Panc1 (cell line): Measurements from ENCODE around the gene RPP14. TPM values are rescaled to one million over a fixed set of nuclear protein-coding genes. Genes with fewer than 3 reads are reported as not detected.
A peak's percentile ranks its signal among the peaks of the same experiment; 100 is the strongest.

Source experiments
- ATAC-seq: fragments of 200-7000 bp; cut with Tn5 transposase; 2 replicates; pipeline ENCODE4 v1.9.1; 2020; ENCODE audit warnings: mild to moderate bottlenecking, moderate library complexity
- BruUV-seq: library from RNA; stranded (reverse); fragments of 400-500 nt; replicated peaks from 2 replicates; lab custom pipeline; 2021; lab: Mats Ljungman, UMichigan
- CTCF ChIA-PET: fragments of 300-600 bp; sonication (Branson Sonifier 250); formaldehyde crosslinking; loops from one replicate; lab custom pipeline; 2022; ENCODE audit warnings: antibody characterized with exemption; lab: Charles Lee
- POLR2A ChIA-PET: fragments of 300-600 bp; sonication (Branson Sonifier 250); formaldehyde crosslinking; loops from one replicate; lab custom pipeline; 2022; ENCODE audit warnings: antibody characterized with exemption; lab: Charles Lee
- DNase-seq: peaks from one replicate; pipeline ENCODE4 v3.0.0-alpha.2; 2010; ENCODE audit warnings: low read depth, low spot score
- H3K27ac ChIP-seq: 2 replicates; pipeline ENCODE4 v1.5.1; 2011; ENCODE audit warnings: mild to moderate bottlenecking, low read length, inconsistent platforms
- H3K27me3 ChIP-seq: fragments of 200-500 bp; sonication (Bioruptor generic); 2 replicates; pipeline ENCODE4 v1.6.0; 2014; ENCODE audit warnings: low read length, inconsistent platforms; ENCODE audit not compliant: control insufficient read depth, insufficient read depth
- H3K36me3 ChIP-seq: fragments of 200-500 bp; sonication (Bioruptor generic); 2 replicates; pipeline ENCODE4 v1.5.1; 2014; ENCODE audit warnings: inconsistent platforms, mild to moderate bottlenecking, low read length, moderate library complexity; ENCODE audit not compliant: control insufficient read depth, insufficient read depth
- H3K4me1 ChIP-seq: 2 replicates; pipeline ENCODE4 v1.5.1; 2011; ENCODE audit warnings: inconsistent platforms, mild to moderate bottlenecking, low read length, moderate library complexity; ENCODE audit not compliant: control insufficient read depth, insufficient read depth
- H3K4me3 ChIP-seq, 2 experiments: 2 replicates each; pipeline ENCODE4 v1.5.1; 2011 to 2012; ENCODE audit warnings: low read depth in 2 of 2, low read length in 2 of 2, mild to moderate bottlenecking in 2 of 2, inconsistent platforms in 1 of 2, moderate library complexity in 1 of 2
- H3K9me3 ChIP-seq: fragments of 200-500 bp; sonication (Bioruptor generic); 2 replicates; pipeline ENCODE4 v1.5.1; 2014; ENCODE audit warnings: low read depth, mild to moderate bottlenecking, inconsistent platforms, low read length, moderate library complexity; ENCODE audit not compliant: control insufficient read depth, insufficient read depth
- POLR2AphosphoS5 ChIP-seq: IDR thresholded peaks from 2 replicates; pipeline ENCODE4 v1.6.1; 2012; ENCODE audit warnings: mild to moderate bottlenecking, low read depth, low read length, moderate library complexity
- SIN3A ChIP-seq: IDR thresholded peaks from 2 replicates; pipeline ENCODE4 v1.6.1; 2012; ENCODE audit warnings: low read depth, mild to moderate bottlenecking, low read length, moderate library complexity, borderline replicate concordance; ENCODE audit not compliant: insufficient read depth
- TCF7L2 ChIP-seq: IDR thresholded peaks from 2 replicates; pipeline ENCODE4 v1.6.1; 2011; ENCODE audit warnings: mild to moderate bottlenecking, low read depth, low read length, inconsistent platforms
- in situ Hi-C: cut with HindIII; loops from 2 replicates; pipeline ENCODE4 v1.10.0; 2016; ENCODE audit warnings: low sequenced_read_pairs, low pct_unique_long_range_greater_than_20kb
- intact Hi-C: fragments of 100-400 bp; cut with micrococcal nuclease; formaldehyde crosslinking; loops from one replicate; pipeline ENCODE4 v1.10.0; 2022; ENCODE audit not compliant: unreplicated experiment
- total RNA-seq: library from RNA; stranded (reverse); gene quantifications from one replicate; pipeline ENCODE4 v1.2.1, GENCODE V29; 2021; ENCODE audit not compliant: unreplicated experiment
- TF ChIP-seq, protein P1 (sequence below): fragments of 450-650 bp; IDR thresholded peaks from 2 replicates; pipeline ENCODE4 v1.5.1; 2017; ENCODE audit warnings: mild to moderate bottlenecking
- TF ChIP-seq, protein P2 (sequence below), 2 experiments: IDR thresholded peaks; 2 replicates each; pipeline ENCODE4 v1.6.1; 2011 to 2012; ENCODE audit warnings: low read depth in 2 of 2, control low read depth in 1 of 2, low read length in 1 of 2, mild to moderate bottlenecking in 1 of 2, moderate library complexity in 1 of 2; ENCODE audit not compliant: insufficient read depth in 1 of 2

RPP14 gene
- total RNA-seq, 1 experiment from 2014 or later: 16.4 TPM

DNA sequence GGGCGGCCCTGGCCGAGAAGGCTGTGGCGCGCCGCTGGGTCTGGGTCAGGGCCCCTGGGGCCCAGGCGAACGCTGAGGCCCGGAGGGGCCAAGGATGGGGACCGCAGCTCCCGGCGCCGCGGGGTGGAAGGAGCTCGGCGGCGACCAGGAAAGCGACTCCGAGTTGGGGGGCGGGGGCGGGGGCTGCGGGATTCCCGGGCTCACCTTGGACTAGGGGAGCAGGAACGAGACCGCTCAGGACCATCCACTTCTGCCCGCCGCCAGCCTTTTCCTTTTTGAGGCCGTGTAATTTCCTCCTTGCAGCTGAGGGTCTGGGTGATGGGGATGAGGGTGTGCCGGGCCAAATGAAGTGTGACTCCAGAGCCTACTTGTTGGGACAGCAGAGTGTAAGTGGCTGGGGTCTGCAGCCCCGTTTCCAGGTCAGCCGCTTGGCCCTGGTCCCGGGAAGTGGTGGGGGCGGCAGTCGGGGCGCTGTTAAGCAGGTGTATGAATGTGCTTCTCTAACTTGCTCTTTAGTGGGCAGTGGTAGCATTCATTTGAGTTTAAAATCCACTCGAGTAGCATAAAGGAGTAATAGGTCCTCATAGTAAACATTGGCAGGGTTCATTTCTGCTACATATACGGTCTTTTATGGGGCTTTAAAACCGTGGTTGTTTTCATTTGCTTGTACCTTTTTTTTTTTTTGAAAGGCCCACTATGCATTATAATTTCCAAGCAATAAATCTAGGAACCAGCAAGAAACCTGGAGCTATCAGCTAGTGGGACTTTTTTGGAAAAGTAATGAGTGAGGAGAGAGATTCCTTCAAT lies 27.4 kb downstream of the RPP14 start:
- TF ChIP-seq TCF7L2 (no peak), SIN3A (no peak), POLR2AphosphoS5 (no peak)
- TF ChIP-seq, protein P1, sequence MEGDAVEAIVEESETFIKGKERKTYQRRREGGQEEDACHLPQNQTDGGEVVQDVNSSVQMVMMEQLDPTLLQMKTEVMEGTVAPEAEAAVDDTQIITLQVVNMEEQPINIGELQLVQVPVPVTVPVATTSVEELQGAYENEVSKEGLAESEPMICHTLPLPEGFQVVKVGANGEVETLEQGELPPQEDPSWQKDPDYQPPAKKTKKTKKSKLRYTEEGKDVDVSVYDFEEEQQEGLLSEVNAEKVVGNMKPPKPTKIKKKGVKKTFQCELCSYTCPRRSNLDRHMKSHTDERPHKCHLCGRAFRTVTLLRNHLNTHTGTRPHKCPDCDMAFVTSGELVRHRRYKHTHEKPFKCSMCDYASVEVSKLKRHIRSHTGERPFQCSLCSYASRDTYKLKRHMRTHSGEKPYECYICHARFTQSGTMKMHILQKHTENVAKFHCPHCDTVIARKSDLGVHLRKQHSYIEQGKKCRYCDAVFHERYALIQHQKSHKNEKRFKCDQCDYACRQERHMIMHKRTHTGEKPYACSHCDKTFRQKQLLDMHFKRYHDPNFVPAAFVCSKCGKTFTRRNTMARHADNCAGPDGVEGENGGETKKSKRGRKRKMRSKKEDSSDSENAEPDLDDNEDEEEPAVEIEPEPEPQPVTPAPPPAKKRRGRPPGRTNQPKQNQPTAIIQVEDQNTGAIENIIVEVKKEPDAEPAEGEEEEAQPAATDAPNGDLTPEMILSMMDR: no peak
- TF ChIP-seq, protein P2, sequence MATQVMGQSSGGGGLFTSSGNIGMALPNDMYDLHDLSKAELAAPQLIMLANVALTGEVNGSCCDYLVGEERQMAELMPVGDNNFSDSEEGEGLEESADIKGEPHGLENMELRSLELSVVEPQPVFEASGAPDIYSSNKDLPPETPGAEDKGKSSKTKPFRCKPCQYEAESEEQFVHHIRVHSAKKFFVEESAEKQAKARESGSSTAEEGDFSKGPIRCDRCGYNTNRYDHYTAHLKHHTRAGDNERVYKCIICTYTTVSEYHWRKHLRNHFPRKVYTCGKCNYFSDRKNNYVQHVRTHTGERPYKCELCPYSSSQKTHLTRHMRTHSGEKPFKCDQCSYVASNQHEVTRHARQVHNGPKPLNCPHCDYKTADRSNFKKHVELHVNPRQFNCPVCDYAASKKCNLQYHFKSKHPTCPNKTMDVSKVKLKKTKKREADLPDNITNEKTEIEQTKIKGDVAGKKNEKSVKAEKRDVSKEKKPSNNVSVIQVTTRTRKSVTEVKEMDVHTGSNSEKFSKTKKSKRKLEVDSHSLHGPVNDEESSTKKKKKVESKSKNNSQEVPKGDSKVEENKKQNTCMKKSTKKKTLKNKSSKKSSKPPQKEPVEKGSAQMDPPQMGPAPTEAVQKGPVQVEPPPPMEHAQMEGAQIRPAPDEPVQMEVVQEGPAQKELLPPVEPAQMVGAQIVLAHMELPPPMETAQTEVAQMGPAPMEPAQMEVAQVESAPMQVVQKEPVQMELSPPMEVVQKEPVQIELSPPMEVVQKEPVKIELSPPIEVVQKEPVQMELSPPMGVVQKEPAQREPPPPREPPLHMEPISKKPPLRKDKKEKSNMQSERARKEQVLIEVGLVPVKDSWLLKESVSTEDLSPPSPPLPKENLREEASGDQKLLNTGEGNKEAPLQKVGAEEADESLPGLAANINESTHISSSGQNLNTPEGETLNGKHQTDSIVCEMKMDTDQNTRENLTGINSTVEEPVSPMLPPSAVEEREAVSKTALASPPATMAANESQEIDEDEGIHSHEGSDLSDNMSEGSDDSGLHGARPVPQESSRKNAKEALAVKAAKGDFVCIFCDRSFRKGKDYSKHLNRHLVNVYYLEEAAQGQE (IDR thresholded peaks at IDR 0.05; ENCODE audit: insufficient read depth in 1 of 2, low read depth in 2 of 2, low read length in 1 of 2): no peak
- intact Hi-C loops: no loop called here
- peaks cover 8% of the 10 kb centered on the region for H3K4me1 ChIP-seq
- in situ Hi-C loops: no loop called here
- ChIA-PET CTCF (interaction anchor here (0.6 to 0.7 kb wide), 3 partner anchors 25 to 212 kb away, joined by 4 to 5 read pairs (median 5); no protein-coding TSS in a partner anchor), POLR2A (interaction anchor here (0.6 kb wide), 1 partner anchor 31 kb away, joined by 3 read pairs; no protein-coding TSS in a partner anchor)
- peak overlapping the region; percentile 62 to 77 for H3K4me3 ChIP-seq
- no peaks in the 10 kb centered on the region for H3K9me3 ChIP-seq
- no peaks in the 10 kb centered on the region for H3K27me3 ChIP-seq
- peak overlapping the region; percentile 59 for H3K27ac ChIP-seq
- BruUV-seq: no TSS peak
- DNase-seq (no peak), ATAC-seq (peak; percentile 74)
- no peaks in the 10 kb centered on the region for H3K36me3 ChIP-seq

DNA sequence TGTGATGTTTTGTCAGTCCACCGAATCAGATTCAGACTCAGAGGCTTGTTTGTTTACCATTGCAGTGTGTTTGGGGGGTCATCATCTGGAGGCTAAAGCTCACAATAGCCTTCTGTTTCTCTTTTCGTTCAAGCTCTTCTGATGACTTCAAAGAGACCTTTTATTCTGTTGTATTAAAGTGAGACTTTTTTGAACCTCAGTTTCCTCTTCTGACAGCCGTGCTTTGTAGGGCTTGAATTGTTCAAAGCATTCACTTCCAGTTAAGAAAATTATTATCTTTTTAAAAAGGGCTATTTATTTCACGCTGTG lies 27.9 kb downstream of the RPP14 start:
- peak overlapping the region; percentile 62 to 77 for H3K4me3 ChIP-seq
- CTCF ChIA-PET: interaction anchor here (0.6 to 0.7 kb wide), 2 partner anchors 26 to 154 kb away, joined by 4 to 5 read pairs; no protein-coding TSS in a partner anchor
- H3K27me3 ChIP-seq: no peaks in the 10 kb centered on the region
- intact Hi-C loops (no loop called here), in situ Hi-C loops (no loop called here)
- peak overlapping the region; percentile 59 for H3K27ac ChIP-seq
- no peak for DNase-seq
- H3K36me3 ChIP-seq: no peaks in the 10 kb centered on the region
- ATAC-seq: no peak
- no peaks in the 10 kb centered on the region for H3K9me3 ChIP-seq
- peaks cover 8% of the 10 kb centered on the region for H3K4me1 ChIP-seq
- POLR2A ChIA-PET: no interaction called here
- TF ChIP-seq, protein P2 (IDR thresholded peaks at IDR 0.05; ENCODE audit: insufficient read depth in 1 of 2, low read depth in 2 of 2, low read length in 1 of 2): no peak
- TF ChIP-seq TCF7L2: no peak
- no peak for TF ChIP-seq POLR2AphosphoS5
- no peak for TF ChIP-seq SIN3A
- TF ChIP-seq, protein P1: no peak
- BruUV-seq: no TSS peak
